GM12878 (cell line): ENCODE data around the gene BCLAF1. TPM values are rescaled to one million over a fixed set of nuclear protein-coding genes. Genes with fewer than 3 reads are reported as not detected.

ENCODE experiments used
- ATAC-seq: fragments of 200-7000 bp; cut with Tn5 transposase; 3 replicates; pipeline ENCODE4 v1.9.1; 2020; ENCODE audit warnings: mild to moderate bottlenecking, moderate library complexity
- BruUV-seq: library from RNA; stranded (reverse); fragments of 400-500 nt; replicated peaks from 2 replicates; lab custom pipeline; 2021; lab: Mats Ljungman, UMichigan
- CTCF ChIA-PET: fragments of 300-600 bp; sonication (Branson Sonifier 250); formaldehyde crosslinking; extraction: SDS; loops from one replicate; lab custom pipeline; 2021; ENCODE audit warnings: inconsistent platforms; lab: Yijun Ruan, JAX
- POLR2A ChIA-PET: fragments of 350-600 bp; formaldehyde crosslinking; extraction: SDS; loops from one replicate; lab custom pipeline; 2021; ENCODE audit warnings: inconsistent platforms; lab: Charles Lee
- RAD21 ChIA-PET: fragments of 300-600 bp; sonication (Branson Sonifier 250); formaldehyde crosslinking; loops from one replicate; lab custom pipeline; 2023; ENCODE audit warnings: antibody characterized with exemption; ENCODE audit not compliant: unreplicated experiment; lab: Charles Lee
- SMC1A ChIA-PET: fragments of 300-600 bp; sonication (Branson Sonifier 250); formaldehyde crosslinking; loops from one replicate; lab custom pipeline; 2023; ENCODE audit not compliant: unreplicated experiment, uncharacterized antibody; lab: Charles Lee
- DNase-seq: peaks from one replicate; pipeline ENCODE4 v3.0.0-alpha.2; 2011; ENCODE audit warnings: low read depth, low spot score
- FAIRE-seq: peaks from 3 replicates; lab custom pipeline; 2011; peaks lifted over from hg19 to GRCh38; lab: Jason Lieb, UNC
- H2AFZ ChIP-seq: 2 replicates; pipeline ENCODE4 v1.6.0; 2011; ENCODE audit warnings: low read depth, low read length, control low read depth; ENCODE audit not compliant: control insufficient read depth
- H3K27ac ChIP-seq: 2 replicates; pipeline ENCODE4 v1.5.1; 2011; ENCODE audit warnings: control low read depth; ENCODE audit not compliant: control insufficient read depth, insufficient read depth
- H3K27me3 ChIP-seq, 2 experiments: replicated peaks in 1 of 2; 2 replicates each; pipeline versions ENCODE4 v1.6.0 to v1.6.1; 2011; ENCODE audit warnings: low read length in 1 of 2; ENCODE audit not compliant: control insufficient read depth in 2 of 2, insufficient read depth in 2 of 2
- H3K36me3 ChIP-seq, 2 experiments: 2 replicates each; pipeline ENCODE4 v1.5.1; 2011; ENCODE audit warnings: low read length in 1 of 2; ENCODE audit not compliant: control insufficient read depth in 2 of 2, insufficient read depth in 2 of 2
- H3K4me1 ChIP-seq: 2 replicates; pipeline ENCODE4 v1.6.1; 2011; ENCODE audit warnings: mild to moderate bottlenecking, low read length, moderate library complexity, mixed read lengths; ENCODE audit not compliant: control insufficient read depth, insufficient read depth
- H3K4me2 ChIP-seq: 2 replicates; pipeline ENCODE4 v1.6.0; 2011; ENCODE audit warnings: control low read depth; ENCODE audit not compliant: control insufficient read depth, insufficient read depth
- H3K4me3 ChIP-seq: fragments of 200-600 bp; sonication (generic); 2 replicates; pipeline ENCODE4 v1.5.1; 2016
- H3K79me2 ChIP-seq: 2 replicates; pipeline ENCODE4 v1.6.0; 2011; ENCODE audit warnings: low read length; ENCODE audit not compliant: control insufficient read depth, insufficient read depth
- H3K9ac ChIP-seq: 2 replicates; pipeline ENCODE4 v1.8.0; 2011; ENCODE audit warnings: low read length, control low read depth, mixed read lengths; ENCODE audit not compliant: control insufficient read depth, insufficient read depth
- H3K9me3 ChIP-seq: replicated peaks from 3 replicates; pipeline ENCODE4 v1.5.1; 2011; ENCODE audit warnings: mild to moderate bottlenecking, low read length; ENCODE audit not compliant: control insufficient read depth, insufficient read depth
- H4K20me1 ChIP-seq: 2 replicates; pipeline ENCODE4 v1.6.0; 2011; ENCODE audit not compliant: control insufficient read depth, insufficient read depth
- BRCA1 ChIP-seq: IDR thresholded peaks from 2 replicates; pipeline ENCODE4 v1.6.1; 2011; ENCODE audit warnings: low read depth, low read length, improper control_type of control experiment
- CHD4 ChIP-seq: fragments of 200-600 bp; sonication (generic); IDR thresholded peaks from 2 replicates; pipeline ENCODE4 v1.6.1; 2016; ENCODE audit warnings: mild to moderate bottlenecking
- ELK1 ChIP-seq: IDR thresholded peaks from 2 replicates; pipeline ENCODE4 v1.6.1; 2012; ENCODE audit warnings: low read depth, low read length, improper control_type of control experiment
- FOXM1 ChIP-seq: IDR thresholded peaks from 2 replicates; pipeline ENCODE4 v1.6.1; 2012; ENCODE audit warnings: low read depth, mild to moderate bottlenecking, inconsistent platforms, low read length, moderate library complexity
- HDAC2 ChIP-seq: fragments of 200-600 bp; sonication (generic); IDR thresholded peaks from 2 replicates; pipeline ENCODE4 v1.6.1; 2017
- JUNB ChIP-seq: IDR thresholded peaks from 2 replicates; pipeline ENCODE4 v1.6.1; 2016; ENCODE audit warnings: antibody characterized with exemption, mild to moderate bottlenecking
- KAT2A ChIP-seq: conservative IDR thresholded peaks from 2 replicates; pipeline ENCODE4 v1.6.1; 2011; ENCODE audit warnings: low read depth, low read length; ENCODE audit not compliant: control insufficient read depth
- SPI1 ChIP-seq: IDR thresholded peaks from 2 replicates; pipeline ENCODE4 v1.6.1; 2011; ENCODE audit warnings: low read depth, mild to moderate bottlenecking, low read length, moderate library complexity, borderline replicate concordance; ENCODE audit not compliant: insufficient read depth
- SUPT20H ChIP-seq: IDR thresholded peaks from 2 replicates; pipeline ENCODE4 v1.6.1; 2011; ENCODE audit warnings: low read depth, mild to moderate bottlenecking, low read length, moderate library complexity, borderline replicate concordance; ENCODE audit not compliant: control insufficient read depth
- ZNF207 ChIP-seq: fragments of 450-650 bp; IDR thresholded peaks from 2 replicates; pipeline ENCODE4 v1.6.1; 2014; ENCODE audit warnings: antibody characterized with exemption, mild to moderate bottlenecking, borderline replicate concordance
- WGBS: methylation state at CpG from one replicate; pipeline ENCODE4 v1.1.6; 2016; ENCODE audit warnings: low lambda C conversion rate; ENCODE audit not compliant: insufficient replicate concordance, insufficient coverage; ENCODE audit errors: missing lambda C conversion rate; 5-methylcytosine and 5-hydroxymethylcytosine counted together
- in situ Hi-C: fragments of 300-500 bp; cut with MboI; formaldehyde crosslinking; loops from 9 replicates; pipeline ENCODE4 v1.14.3; 2018; ENCODE audit warnings: mixed read lengths
- intact Hi-C: fragments of 100-400 bp; cut with micrococcal nuclease; formaldehyde crosslinking; loops from one replicate; pipeline ENCODE4 v1.14.2; 2022; ENCODE audit not compliant: unreplicated experiment
- polyA plus RNA-seq, 11 experiments: library from polyadenylated mRNA; depleted of rRNA in 4 of 11; unstranded in 6 of 11; stranded (reverse) in 5 of 11; fragments of >200 nt; fragmentation: Nextera tagmentation in 4 of 11; fragmentation: Illumina TruSeq in 1 of 11; extraction: Ambion mirVana in 4 of 11; extraction: Trizol in 1 of 11; gene quantifications; 1 replicate in 1 of 11; 2 replicates in 10 of 11; pipeline versions ENCODE4 v1.2.1 to v1.2.3, GENCODE V29; 2011 to 2016; ENCODE audit warnings: inconsistent platforms in 2 of 11, missing spikeins in 2 of 11, low read depth in 1 of 11
- total RNA-seq, 4 experiments: library from RNA; depleted of rRNA in 3 of 4; stranded (reverse); fragments of >200 nt in 3 of 4; fragmentation: Illumina TruSeq in 1 of 4; extraction: Trizol in 1 of 4; gene quantifications; 2 replicates each; pipeline versions ENCODE4 v1.2.1 to v1.2.3, GENCODE V29; 2013 to 2021

BCLAF1 gene
- total and polyA plus RNA-seq, 10 of the 15 experiments (the other 5 are each of a cell fraction or from before 2014, with no cell fraction given): 56.0 to 223 (median 114) TPM

DNA sequence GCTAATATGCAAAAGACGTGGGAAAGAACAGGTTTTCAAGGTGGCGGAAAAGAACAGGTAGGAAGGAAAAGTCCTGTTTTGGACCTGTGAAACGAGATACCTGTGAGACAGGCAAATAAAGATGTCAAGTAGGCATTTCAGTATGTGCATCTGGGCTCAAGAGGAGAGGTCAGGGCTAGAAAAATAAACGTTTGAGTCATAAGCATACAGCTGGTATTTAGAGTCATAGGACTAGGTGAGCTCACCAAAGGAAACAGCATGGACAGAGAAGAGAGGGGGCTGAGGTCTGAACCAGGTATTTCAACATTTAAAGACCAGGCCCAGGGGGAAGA is 54.4 kb downstream of the BCLAF1 start (continued):
- no peak for TF ChIP-seq JUNB
- no peak for TF ChIP-seq KAT2A
- no peak for TF ChIP-seq BRCA1

DNA sequence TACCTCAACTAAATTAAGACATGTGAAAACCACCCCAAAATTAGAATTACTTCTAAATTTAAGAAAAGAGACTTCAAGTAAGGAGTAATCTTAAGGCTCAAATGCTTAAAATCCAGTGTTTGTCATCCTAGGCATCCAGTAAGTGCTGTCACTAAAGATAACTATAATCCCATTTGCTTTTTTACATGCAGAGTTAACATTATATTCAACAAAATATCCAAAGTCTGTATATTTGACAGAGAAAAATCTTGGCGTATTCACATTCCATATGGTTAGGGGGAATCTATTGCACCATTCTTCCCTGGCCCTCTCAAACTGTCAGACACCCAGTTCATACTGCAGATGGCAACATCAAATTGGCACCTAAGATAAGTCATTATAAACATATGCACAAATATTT is 56.9 kb downstream of the BCLAF1 start:
- TF ChIP-seq SPI1 (no peak), ZNF207 (no peak), HDAC2 (no peak), SUPT20H (no peak), FOXM1 (no peak), CHD4 (no peak), ELK1 (no peak)
- in situ Hi-C loops (no loop called here), intact Hi-C loops (no loop called here)
- peak; percentile 18 for FAIRE-seq
- 100% methylated on average over 1 of the region's 1 CpG for WGBS
- SMC1A ChIA-PET: no interaction called here
- Histone ChIP-seq H3K9me3 (no peaks in the 10 kb centered on the region), H2AFZ (no peak overlapping the region), H3K4me3 (no peak overlapping the region), H3K27ac (no peak overlapping the region), H3K36me3 (peaks cover 0 to 22% of the 10 kb centered on the region in 2 experiments), H3K27me3 (no peaks in the 10 kb centered on the region), H3K4me1 (peaks cover 9% of the 10 kb centered on the region; the same call in 1 of the 2 replicates), H3K79me2 (no peaks in the 10 kb centered on the region), H4K20me1 (no peaks in the 10 kb centered on the region), H3K9ac (no peak overlapping the region), H3K4me2 (no peak overlapping the region)
- no TSS peak for BruUV-seq
- no peak for DNase-seq
- ATAC-seq: no peak
- RAD21 ChIA-PET: no interaction called here
- POLR2A ChIA-PET: no interaction called here
- CTCF ChIA-PET: interaction anchor here (1.0 kb wide), 1 partner anchor 695 kb away, joined by 3 read pairs; no protein-coding TSS in a partner anchor
